Measurements from ENCODE around the gene RPL27A. TPM values are rescaled to one million over a fixed set of nuclear protein-coding genes. Genes with fewer than 3 reads are reported as not detected.

RPL27A gene
- total RNA-seq, 3 donors from 2014 or later (not counting 1 experiment from before 2014, with no cell fraction given) = 672 to 1,208 (median 807) TPM

DNA sequence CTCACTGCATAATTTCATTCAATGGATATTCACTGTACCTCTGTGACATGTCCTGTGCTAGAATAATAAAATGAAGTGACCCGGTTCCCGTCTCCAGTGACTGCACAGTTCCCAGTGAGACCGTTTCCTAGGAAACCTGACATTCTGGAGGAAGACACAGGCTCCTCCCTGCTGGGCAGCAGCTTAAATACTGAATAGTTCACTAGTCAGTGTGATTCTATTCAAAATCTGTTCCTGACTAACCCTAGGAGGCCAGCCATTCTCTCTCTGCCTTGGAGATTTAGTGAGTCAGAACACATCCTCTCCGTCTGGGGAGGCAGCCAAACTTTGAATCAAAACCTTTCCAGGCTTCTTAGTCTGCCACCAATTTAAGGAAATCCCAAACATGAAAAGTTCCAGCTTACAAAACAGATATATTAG lies 11.4 kb upstream of the RPL27A start:
- H3K36me3 Mint-ChIP-seq = peaks cover 15% of the 10 kb centered on the region
- Histone ChIP-seq H3K4me1 (ENCODE audit: control insufficient read depth, insufficient read depth, low read length) (no peaks in the 10 kb centered on the region), H3K27ac (ENCODE audit: low read length) (no peak overlapping the region), H3K9me3 (ENCODE audit: control insufficient read depth, insufficient read depth, low read length) (no peaks in the 10 kb centered on the region), H3K4me3 (ENCODE audit: low read length) (no peak overlapping the region), H3K27me3 (ENCODE audit: control insufficient read depth, insufficient read depth, low read length) (no peaks in the 10 kb centered on the region), H3K36me3 (ENCODE audit: control insufficient read depth, insufficient read depth, low read length) (peaks cover 31% of the 10 kb centered on the region)
- intact Hi-C loops (cut with micrococcal nuclease) = no loop called here
- no peaks in the 10 kb centered on the region for H3K9me3 Mint-ChIP-seq
- TF ChIP-seq CTCF (IDR thresholded peaks at IDR 0.05) = no peak
- no peaks in the 10 kb centered on the region for H3K27me3 Mint-ChIP-seq (ENCODE audit: low read depth in 2 of 2)
- ATAC-seq (no peak), DNase-seq (no peak)
- no peaks in the 10 kb centered on the region for H3K4me1 Mint-ChIP-seq
- WGBS (ENCODE audit: insufficient coverage) = 98% methylated on average over 4 of the region's 4 CpGs
- no peak overlapping the region for H3K4me3 Mint-ChIP-seq
- H3K27ac Mint-ChIP-seq = no peak overlapping the region

DNA sequence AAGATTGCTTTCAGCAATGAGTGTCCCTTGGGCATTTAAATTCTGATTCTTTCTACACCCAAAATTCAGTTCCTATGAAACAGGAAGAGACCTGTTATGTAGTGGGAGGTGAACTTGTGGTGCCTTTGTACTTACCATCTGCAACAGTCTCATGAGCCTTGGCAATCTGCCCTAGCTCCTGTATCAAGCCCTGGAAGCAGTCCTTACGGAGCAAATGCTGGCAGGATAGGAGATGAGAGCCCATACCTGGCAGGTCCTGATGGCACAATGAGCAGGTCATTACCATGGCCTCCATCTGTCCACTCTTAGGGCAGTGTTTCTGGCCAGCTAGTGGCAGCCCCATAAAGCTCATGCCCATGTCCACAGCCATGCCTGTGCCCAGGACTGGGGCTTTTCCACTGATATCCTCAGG lies 10.9 kb upstream of the RPL27A start:
- TF ChIP-seq CTCF (IDR thresholded peaks at IDR 0.05) = no peak
- H3K9me3 Mint-ChIP-seq = no peaks in the 10 kb centered on the region
- Histone ChIP-seq H3K27me3 (ENCODE audit: control insufficient read depth, insufficient read depth, low read length) (no peaks in the 10 kb centered on the region), H3K27ac (ENCODE audit: low read length) (no peak overlapping the region), H3K4me1 (ENCODE audit: control insufficient read depth, insufficient read depth, low read length) (no peaks in the 10 kb centered on the region), H3K9me3 (ENCODE audit: control insufficient read depth, insufficient read depth, low read length) (no peaks in the 10 kb centered on the region), H3K4me3 (ENCODE audit: low read length) (no peak overlapping the region), H3K36me3 (ENCODE audit: control insufficient read depth, insufficient read depth, low read length) (peaks cover 31% of the 10 kb centered on the region)
- H3K27ac Mint-ChIP-seq = no peak overlapping the region
- H3K36me3 Mint-ChIP-seq = peaks cover 15% of the 10 kb centered on the region
- H3K4me1 Mint-ChIP-seq = no peaks in the 10 kb centered on the region
- DNase-seq = no peak
- H3K4me3 Mint-ChIP-seq = no peak overlapping the region
- ATAC-seq = no peak
- WGBS (ENCODE audit: insufficient coverage) = 56% methylated on average over 1 of the region's 1 CpG
- H3K27me3 Mint-ChIP-seq (ENCODE audit: low read depth in 2 of 2) = no peaks in the 10 kb centered on the region
- intact Hi-C loops (cut with micrococcal nuclease) = no loop called here

DNA sequence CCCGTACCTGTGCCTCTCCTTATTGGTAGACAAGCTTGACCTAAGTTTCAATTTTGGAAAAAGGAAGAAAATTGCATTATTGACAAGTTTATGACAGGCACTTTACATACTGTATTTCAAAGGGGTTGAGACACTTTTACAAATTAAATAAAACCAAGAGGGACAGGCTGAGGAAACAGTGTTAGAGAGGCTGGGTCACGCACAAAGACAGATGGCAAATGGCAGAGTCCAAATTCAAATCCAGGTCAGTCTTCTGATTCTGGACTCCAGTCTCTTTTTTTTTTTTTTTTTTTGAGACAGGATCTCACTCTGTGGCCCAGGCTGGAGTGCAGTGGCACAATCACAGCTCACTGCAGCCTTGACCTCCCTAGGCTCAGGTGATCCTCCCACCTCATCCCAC lies 10.2 kb upstream of the RPL27A start:
- Histone ChIP-seq H3K36me3 (ENCODE audit: control insufficient read depth, insufficient read depth, low read length) (peaks cover 31% of the 10 kb centered on the region), H3K27ac (ENCODE audit: low read length) (no peak overlapping the region), H3K4me3 (ENCODE audit: low read length) (no peak overlapping the region), H3K4me1 (ENCODE audit: control insufficient read depth, insufficient read depth, low read length) (no peaks in the 10 kb centered on the region), H3K9me3 (ENCODE audit: control insufficient read depth, insufficient read depth, low read length) (no peaks in the 10 kb centered on the region), H3K27me3 (ENCODE audit: control insufficient read depth, insufficient read depth, low read length) (no peaks in the 10 kb centered on the region)
- ATAC-seq = no peak
- no peak overlapping the region for H3K4me3 Mint-ChIP-seq
- no peak for DNase-seq
- no peaks in the 10 kb centered on the region for H3K9me3 Mint-ChIP-seq
- H3K36me3 Mint-ChIP-seq = peaks cover 15% of the 10 kb centered on the region
- intact Hi-C loops (cut with micrococcal nuclease) = no loop called here
- TF ChIP-seq CTCF (IDR thresholded peaks at IDR 0.05) = no peak
- no peak overlapping the region for H3K27ac Mint-ChIP-seq
- WGBS (ENCODE audit: insufficient coverage) = 100% methylated on average over 2 of the region's 2 CpGs
- no peaks in the 10 kb centered on the region for H3K27me3 Mint-ChIP-seq (ENCODE audit: low read depth in 2 of 2)
- no peaks in the 10 kb centered on the region for H3K4me1 Mint-ChIP-seq

DNA sequence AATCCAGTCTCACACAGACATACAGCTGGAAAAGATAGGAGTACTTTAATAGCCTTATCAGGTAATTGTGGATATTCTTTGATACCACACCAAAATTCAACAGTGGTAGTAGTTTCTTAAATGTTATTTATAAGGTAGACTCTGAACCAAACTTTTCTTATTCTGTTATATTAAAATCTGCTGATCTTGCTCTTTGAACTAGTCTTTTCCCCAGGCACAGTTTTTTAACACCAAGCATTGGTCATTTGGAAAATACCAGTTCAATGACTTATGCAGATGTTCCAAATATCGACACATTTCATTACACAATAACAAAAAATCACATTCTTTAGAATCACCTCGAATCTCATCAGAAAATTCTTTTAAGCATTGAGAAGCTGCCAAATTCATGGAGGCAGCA lies 7.7 kb upstream of the RPL27A start:
- no peaks in the 10 kb centered on the region for H3K9me3 ChIP-seq (ENCODE audit: control insufficient read depth, insufficient read depth, low read length)
- WGBS (ENCODE audit: insufficient coverage) = 98% methylated on average over 2 of the region's 2 CpGs
- ATAC-seq (no peak), DNase-seq (no peak)
- no peaks in the 10 kb centered on the region for H3K4me1 ChIP-seq (ENCODE audit: control insufficient read depth, insufficient read depth, low read length)
- intact Hi-C loops (cut with micrococcal nuclease) = no loop called here
- Mint-ChIP-seq H3K27ac (no peak overlapping the region), H3K4me1 (no peaks in the 10 kb centered on the region), H3K36me3 (peaks cover 15% of the 10 kb centered on the region), H3K9me3 (no peaks in the 10 kb centered on the region), H3K27me3 (ENCODE audit: low read depth in 2 of 2) (no peaks in the 10 kb centered on the region), H3K4me3 (no peak overlapping the region)
- TF ChIP-seq CTCF (IDR thresholded peaks at IDR 0.05) = no peak
- peaks cover 30% of the 10 kb centered on the region for H3K36me3 ChIP-seq (ENCODE audit: control insufficient read depth, insufficient read depth, low read length)
- H3K27ac ChIP-seq (ENCODE audit: low read length) = no peak overlapping the region
- H3K4me3 ChIP-seq (ENCODE audit: low read length) = no peak overlapping the region
- H3K27me3 ChIP-seq (ENCODE audit: control insufficient read depth, insufficient read depth, low read length) = no peaks in the 10 kb centered on the region

Data from natural killer cell (primary cell).